H1 (cell line): Measurements from ENCODE around the gene SMG9. TPM values are rescaled to one million over a fixed set of nuclear protein-coding genes. Genes with fewer than 3 reads are reported as not detected.

Experiments used
- CBX5 ChIP-seq: fragments of 300-800, 300-1000 bp; sonication (generic); IDR thresholded peaks from 2 replicates; pipeline ENCODE4 v1.7.1; 2016; ENCODE audit warnings: antibody characterized with exemption, low read length, low read depth
- PHF8 ChIP-seq: fragments of 200-600 bp; sonication (generic); conservative IDR thresholded peaks from 2 replicates; pipeline ENCODE4 v1.7.1; 2012; ENCODE audit warnings: low read depth, mild to moderate bottlenecking, inconsistent platforms, low read length, moderate library complexity
- RBBP5 ChIP-seq: IDR thresholded peaks from 2 replicates; pipeline ENCODE4 v1.7.1; 2012; ENCODE audit warnings: low read depth, mild to moderate bottlenecking, inconsistent platforms, low read length, moderate library complexity, borderline replicate concordance
- RFX5 ChIP-seq: IDR thresholded peaks from 2 replicates; pipeline ENCODE4 v1.6.1; 2011; ENCODE audit warnings: low read depth, low read length, improper control_type of control experiment, borderline replicate concordance
- RXRA ChIP-seq: IDR thresholded peaks from 2 replicates; pipeline ENCODE4 v1.6.1; 2011; ENCODE audit warnings: low read depth, mild to moderate bottlenecking, low read length, moderate library complexity; ENCODE audit not compliant: insufficient read depth
- USF2 ChIP-seq: IDR thresholded peaks from 2 replicates; pipeline ENCODE4 v1.6.1; 2011; ENCODE audit warnings: low read length, improper control_type of control experiment
- polyA plus RNA-seq, 7 experiments: library from polyadenylated mRNA; depleted of rRNA in 3 of 7; stranded (reverse) in 5 of 7; unstranded in 2 of 7; fragments of >200 nt in 5 of 7; fragments of 200-250 nt in 2 of 7; gene quantifications; 1 replicate in 5 of 7; 2 replicates in 1 of 7; 4 replicates in 1 of 7; pipeline versions ENCODE4 v1.2.1 to v1.2.3, GENCODE V29; 2011 to 2013; ENCODE audit warnings: missing spikeins in 2 of 7, mixed read lengths in 2 of 7
- total RNA-seq: library from RNA; stranded (reverse); fragmentation: NEBNext Ultra II Directional; extraction: Animal tissue kit (Norgen Biotek cat#: 25700); gene quantifications from 2 replicates; pipeline ENCODE4 v1.2.1, GENCODE V29; 2021
- TF ChIP-seq, protein P1 (sequence below): IDR thresholded peaks from 2 replicates; pipeline ENCODE4 v1.6.1; 2012; ENCODE audit warnings: low read length, inconsistent platforms

SMG9 gene
- total and polyA plus RNA-seq, 2 of the 8 experiments (the other 6 are each of a cell fraction or from before 2014, with no cell fraction given): 20.4 to 28.7 TPM

- TF ChIP-seq, protein P1, sequence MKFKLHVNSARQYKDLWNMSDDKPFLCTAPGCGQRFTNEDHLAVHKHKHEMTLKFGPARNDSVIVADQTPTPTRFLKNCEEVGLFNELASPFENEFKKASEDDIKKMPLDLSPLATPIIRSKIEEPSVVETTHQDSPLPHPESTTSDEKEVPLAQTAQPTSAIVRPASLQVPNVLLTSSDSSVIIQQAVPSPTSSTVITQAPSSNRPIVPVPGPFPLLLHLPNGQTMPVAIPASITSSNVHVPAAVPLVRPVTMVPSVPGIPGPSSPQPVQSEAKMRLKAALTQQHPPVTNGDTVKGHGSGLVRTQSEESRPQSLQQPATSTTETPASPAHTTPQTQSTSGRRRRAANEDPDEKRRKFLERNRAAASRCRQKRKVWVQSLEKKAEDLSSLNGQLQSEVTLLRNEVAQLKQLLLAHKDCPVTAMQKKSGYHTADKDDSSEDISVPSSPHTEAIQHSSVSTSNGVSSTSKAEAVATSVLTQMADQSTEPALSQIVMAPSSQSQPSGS: no peak
- TF ChIP-seq USF2 (no peak), RBBP5 (no peak), CBX5 (no peak), PHF8 (no peak), RXRA (no peak), RFX5 (no peak)
- TF ChIP-seq, all 59 proteins: peak for 0
Observed at GRCh38 chr19:43708716-43709115, 46.0 kb downstream of the SMG9 start (continued).
